Measurements from ENCODE around the gene DDX55. TPM values are rescaled to one million over a fixed set of nuclear protein-coding genes. Genes with fewer than 3 reads are reported as not detected.
"Not testable (repeated sequence)": the region's sequence is repeated elsewhere in the genome, so short reads cannot be mapped to it uniquely, and the experiment has no call there.

DDX55 gene, protein sequence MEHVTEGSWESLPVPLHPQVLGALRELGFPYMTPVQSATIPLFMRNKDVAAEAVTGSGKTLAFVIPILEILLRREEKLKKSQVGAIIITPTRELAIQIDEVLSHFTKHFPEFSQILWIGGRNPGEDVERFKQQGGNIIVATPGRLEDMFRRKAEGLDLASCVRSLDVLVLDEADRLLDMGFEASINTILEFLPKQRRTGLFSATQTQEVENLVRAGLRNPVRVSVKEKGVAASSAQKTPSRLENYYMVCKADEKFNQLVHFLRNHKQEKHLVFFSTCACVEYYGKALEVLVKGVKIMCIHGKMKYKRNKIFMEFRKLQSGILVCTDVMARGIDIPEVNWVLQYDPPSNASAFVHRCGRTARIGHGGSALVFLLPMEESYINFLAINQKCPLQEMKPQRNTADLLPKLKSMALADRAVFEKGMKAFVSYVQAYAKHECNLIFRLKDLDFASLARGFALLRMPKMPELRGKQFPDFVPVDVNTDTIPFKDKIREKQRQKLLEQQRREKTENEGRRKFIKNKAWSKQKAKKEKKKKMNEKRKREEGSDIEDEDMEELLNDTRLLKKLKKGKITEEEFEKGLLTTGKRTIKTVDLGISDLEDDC
- 23.5 and 24.1 TPM in 2 replicates for total RNA-seq (2014; rRNA removed; shearing (Covaris generic); ENCODE audit: low replicate concordance)

- Histone ChIP-seq H3K4me3 (peak within 1 kb of the TSS; percentile 100), H3K27me3 (no peaks in the 10 kb centered on the region), H3K36me3 (peaks cover 63% of the 10 kb centered on the region), H3K9me3 (no peaks in the 10 kb centered on the region)
- DNase-seq = peak; percentile 82
These were observed at the start of gene DDX55 for GRCh38 chr12:123601602-123602489. DDX55 (plus strand) TSS chr12:123602099; CDS start chr12:123602149, 50 bp downstream.

- not testable (repeated sequence) for H3K36me3 ChIP-seq
These were observed 47.8 kb upstream of the DDX55 start for GRCh38 chr12:123554136-123554535.

GRCh38 chr12:123554843-123555242 lies 47.1 kb upstream of the DDX55 start:
- H3K9me3 ChIP-seq, H3K27me3 ChIP-seq, H3K4me3 ChIP-seq, H3K36me3 ChIP-seq, DNase-seq: not testable (repeated sequence)

More at GRCh38 chr12:123554136-123554535, 47.8 kb upstream of the DDX55 start:
- not testable (repeated sequence) for H3K27me3 ChIP-seq, H3K4me3 ChIP-seq, H3K9me3 ChIP-seq, DNase-seq

DNA sequence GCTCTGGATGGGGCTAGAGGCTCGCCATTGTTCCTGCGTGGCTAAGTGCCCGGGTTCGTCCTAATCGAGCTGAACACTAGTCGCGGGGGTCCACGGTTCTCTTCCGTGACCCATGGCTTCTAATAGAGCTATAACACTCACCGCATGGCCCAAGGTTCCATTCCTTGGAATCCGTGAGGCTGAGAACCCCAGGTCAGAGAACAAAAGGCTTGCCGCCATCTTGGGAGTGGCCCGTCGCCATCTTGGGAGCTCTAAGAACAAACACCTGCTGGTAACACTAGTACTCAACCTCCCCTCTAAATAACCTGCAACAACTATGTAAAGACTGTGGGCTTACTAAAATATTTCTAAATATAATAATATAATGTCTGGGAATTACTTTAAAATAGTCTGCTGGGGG lies 43.4 kb upstream of the DDX55 start:
- H3K36me3 ChIP-seq, DNase-seq, H3K27me3 ChIP-seq, H3K4me3 ChIP-seq, H3K9me3 ChIP-seq: not testable (repeated sequence)

- no peaks in the 10 kb centered on the region for H3K9me3 ChIP-seq
- no peak overlapping the region for H3K4me3 ChIP-seq
- H3K27me3 ChIP-seq = no peaks in the 10 kb centered on the region
- no peaks in the 10 kb centered on the region for H3K36me3 ChIP-seq
- DNase-seq = no peak
These were observed 42.4 kb upstream of the DDX55 start for GRCh38 chr12:123559468-123559867.

DNA sequence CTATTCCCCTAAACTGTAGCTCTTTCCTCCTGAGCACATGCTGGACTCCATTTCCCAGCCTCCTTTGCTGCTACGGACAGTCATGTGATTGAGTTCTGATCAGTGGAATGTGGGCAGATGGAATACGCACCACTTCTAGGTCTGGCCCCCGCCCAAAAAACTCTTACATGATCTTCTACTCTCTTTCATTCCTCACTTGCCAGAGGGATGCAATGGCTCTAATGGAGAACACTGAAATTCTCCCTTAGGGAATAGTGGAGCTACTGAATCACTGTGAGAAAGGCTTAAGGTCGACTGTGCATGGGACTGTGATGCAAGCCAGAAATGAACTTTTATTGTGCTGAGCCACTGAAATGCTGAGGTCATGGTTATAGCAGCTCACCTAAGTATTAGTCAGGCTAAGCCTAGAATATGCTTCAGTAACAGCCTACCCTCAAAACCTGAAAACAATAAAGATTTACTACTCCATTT lies 30.5 kb upstream of the DDX55 start:
- peaks cover 4% of the 10 kb centered on the region; the same call in 1 of the 2 replicates for H3K9me3 ChIP-seq
- H3K27me3 ChIP-seq = no peaks in the 10 kb centered on the region
- H3K36me3 ChIP-seq = no peaks in the 10 kb centered on the region; the same call in 1 of the 2 replicates
- DNase-seq = peak; percentile 36
- H3K4me3 ChIP-seq = no peak overlapping the region

DNA sequence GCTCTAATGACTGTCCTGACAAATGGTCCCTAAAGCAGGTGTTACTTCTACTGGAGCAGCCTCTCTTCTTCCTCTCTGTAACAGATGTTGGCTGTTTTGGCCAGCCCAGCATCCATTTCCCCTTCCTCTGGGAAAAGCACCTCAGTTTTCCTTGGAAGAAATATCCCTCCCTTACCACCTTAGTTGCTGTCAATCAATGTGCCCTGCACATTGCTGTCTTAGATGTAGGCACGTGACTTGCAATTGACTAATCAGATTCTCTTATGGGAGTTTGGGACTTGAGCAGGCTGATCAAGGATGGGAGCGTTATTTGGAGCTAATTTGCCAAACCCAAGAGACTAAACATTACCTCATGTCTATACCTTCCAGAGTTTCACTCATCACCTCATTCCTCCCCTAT lies 29.5 kb upstream of the DDX55 start:
- Histone ChIP-seq H3K27me3 (no peaks in the 10 kb centered on the region), H3K4me3 (no peak overlapping the region), H3K36me3 (peaks cover under 1% of the 10 kb centered on the region; the same call in 1 of the 2 replicates), H3K9me3 (peaks cover 4% of the 10 kb centered on the region; the same call in 1 of the 2 replicates)
- DNase-seq = no peak

DNA sequence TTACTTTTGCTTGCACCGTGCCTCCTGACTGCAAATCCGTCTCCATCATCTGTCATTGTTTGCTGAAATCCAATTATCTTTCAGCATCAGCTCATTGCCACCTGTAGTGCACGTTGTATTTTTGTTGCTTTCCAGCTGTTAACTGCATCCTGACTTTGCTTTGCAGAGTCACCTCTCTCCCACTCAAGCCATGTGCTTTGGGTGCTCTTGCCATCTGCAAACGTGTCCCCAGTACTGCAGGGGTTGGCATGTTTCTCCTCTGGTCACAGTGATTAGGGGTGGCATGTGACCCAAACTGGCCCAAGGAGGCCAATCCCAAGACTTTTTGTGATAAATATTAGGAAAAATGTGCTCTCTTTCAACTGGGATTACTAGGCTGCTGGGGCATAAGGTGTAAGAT lies 28.0 kb upstream of the DDX55 start:
- Histone ChIP-seq H3K36me3 (peaks cover 2% of the 10 kb centered on the region; the same call in 1 of the 2 replicates), H3K4me3 (no peak overlapping the region)

DNA sequence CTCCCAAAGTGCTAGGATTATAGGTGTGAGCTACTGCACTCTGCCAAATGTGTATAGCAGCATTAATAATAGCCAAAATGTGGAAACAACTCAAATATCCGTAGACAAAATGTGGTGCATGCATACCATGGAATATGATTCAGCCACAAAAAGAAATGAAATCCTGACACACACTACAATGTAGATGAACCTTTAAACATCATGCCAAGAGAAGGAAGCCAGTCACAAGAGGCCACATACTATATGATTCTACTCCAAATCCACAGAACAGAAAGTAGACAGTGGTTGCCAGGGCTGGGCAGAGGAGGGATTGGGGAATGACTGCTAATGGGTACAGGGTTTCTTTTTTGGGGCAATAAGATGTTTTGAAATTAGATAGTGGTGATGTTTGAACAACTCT lies 25.3 kb upstream of the DDX55 start:
- DNase-seq = no peak
- no peak overlapping the region for H3K4me3 ChIP-seq
- H3K27me3 ChIP-seq = no peaks in the 10 kb centered on the region
- peaks cover 4% of the 10 kb centered on the region; the same call in 1 of the 2 replicates for H3K9me3 ChIP-seq
- H3K36me3 ChIP-seq = peaks cover 2% of the 10 kb centered on the region; the same call in 1 of the 2 replicates

More for the DNA sequence above, 28.0 kb upstream of the DDX55 start:
- Histone ChIP-seq H3K27me3 (no peaks in the 10 kb centered on the region), H3K9me3 (peaks cover 4% of the 10 kb centered on the region; the same call in 1 of the 2 replicates)
- DNase-seq = no peak

GRCh38 chr12:123578243-123578642 lies 23.7 kb upstream of the DDX55 start:
- DNase-seq = no peak
- Histone ChIP-seq H3K9me3 (peaks cover 4% of the 10 kb centered on the region; the same call in 1 of the 2 replicates), H3K36me3 (peaks cover 2% of the 10 kb centered on the region; the same call in 1 of the 2 replicates), H3K27me3 (no peaks in the 10 kb centered on the region), H3K4me3 (no peak overlapping the region)

- not testable (repeated sequence) for H3K9me3 ChIP-seq, H3K27me3 ChIP-seq, H3K36me3 ChIP-seq, H3K4me3 ChIP-seq, DNase-seq
These were observed 23.1 kb upstream of the DDX55 start for GRCh38 chr12:123578829-123579228.

DNA sequence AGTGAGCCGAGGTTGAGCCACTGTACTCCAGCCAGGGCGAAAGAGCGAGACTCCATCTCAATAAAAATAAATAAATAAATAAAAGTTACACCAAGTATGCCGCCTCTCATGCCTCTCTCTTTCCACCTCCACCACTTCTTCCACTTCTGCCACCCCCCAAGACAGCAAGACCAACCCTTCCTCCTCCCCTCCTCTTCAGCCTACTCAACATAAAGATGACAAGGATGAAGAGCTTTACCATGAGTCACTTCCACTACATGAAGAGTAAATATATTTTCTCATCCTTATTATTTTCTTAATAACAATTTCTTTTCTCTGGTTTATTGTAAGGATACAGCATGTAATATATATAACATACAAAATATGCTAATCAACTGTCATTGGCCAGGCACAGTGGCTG lies 21.1 kb upstream of the DDX55 start:
- H3K9me3 ChIP-seq = peaks cover 3% of the 10 kb centered on the region; the same call in 1 of the 2 replicates
- H3K4me3 ChIP-seq = no peak overlapping the region
- no peak for DNase-seq
- H3K36me3 ChIP-seq = peaks cover 2% of the 10 kb centered on the region; the same call in 1 of the 2 replicates
- H3K27me3 ChIP-seq = no peaks in the 10 kb centered on the region

DNA sequence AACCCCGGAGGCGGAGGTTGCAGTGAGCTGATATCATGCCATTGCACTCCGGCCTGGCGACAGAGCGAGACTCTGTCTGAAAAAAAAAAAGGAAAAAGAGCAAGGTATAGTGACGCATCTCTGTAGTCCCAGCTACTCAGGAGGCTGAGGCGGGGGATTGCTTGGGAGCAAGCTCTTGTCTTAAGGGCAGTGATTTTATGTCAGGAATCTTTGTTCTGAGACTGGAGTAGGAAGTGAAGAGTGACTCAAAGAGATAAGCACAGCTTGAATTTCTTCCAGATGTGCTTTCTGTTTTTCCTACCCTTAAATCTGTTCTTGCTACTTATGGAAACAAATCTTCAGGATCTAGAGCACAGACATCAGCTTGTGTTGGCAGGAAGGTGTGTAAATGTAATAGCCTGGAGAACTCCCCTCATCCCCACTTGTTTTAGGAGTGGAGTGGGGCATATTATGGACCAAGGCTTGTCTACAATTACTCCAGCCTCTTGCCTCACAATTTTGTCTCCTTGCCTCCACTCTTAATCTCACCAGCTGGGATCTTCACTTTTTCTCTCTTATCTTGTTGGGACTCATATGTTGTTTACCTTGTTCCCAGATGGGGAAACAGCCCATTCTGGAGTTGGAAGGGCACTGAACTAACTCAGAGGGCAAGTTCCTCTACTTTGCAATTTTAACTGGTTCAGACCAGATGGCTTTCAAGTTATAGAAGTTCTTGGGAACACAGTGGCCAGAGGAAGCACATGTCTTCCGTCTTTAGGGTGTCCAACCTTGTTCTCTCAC lies 10.0 kb upstream of the DDX55 start:
- no peak for DNase-seq
- H3K27me3 ChIP-seq = no peaks in the 10 kb centered on the region
- no peak overlapping the region for H3K4me3 ChIP-seq
- H3K9me3 ChIP-seq = no peaks in the 10 kb centered on the region
- peaks cover 91% of the 10 kb centered on the region for H3K36me3 ChIP-seq

DNA sequence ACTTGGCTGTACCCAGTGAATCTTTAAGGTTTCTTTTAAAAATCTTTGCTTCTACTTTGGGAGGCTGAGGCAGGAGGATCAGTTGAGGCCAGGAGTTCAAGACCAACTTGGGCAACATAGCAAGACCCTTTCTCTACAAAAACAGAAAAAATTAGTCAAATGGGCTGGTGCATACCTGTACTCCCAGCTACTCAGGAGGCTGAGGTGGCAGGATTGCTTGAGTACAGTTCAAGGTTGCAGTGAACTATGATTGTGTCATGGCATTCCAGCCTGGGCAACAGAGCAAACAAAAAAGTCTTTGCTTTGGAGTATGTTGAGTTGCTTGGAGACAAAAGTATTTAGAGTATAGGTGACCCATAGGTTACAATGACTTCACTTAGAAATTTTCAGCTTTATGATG lies 6.2 kb upstream of the DDX55 start:
- Histone ChIP-seq H3K27me3 (no peaks in the 10 kb centered on the region), H3K36me3 (peaks cover 74% of the 10 kb centered on the region), H3K4me3 (no peak overlapping the region), H3K9me3 (no peaks in the 10 kb centered on the region)
- no peak for DNase-seq

GRCh38 chr12:123597100-123597499 lies 4.8 kb upstream of the DDX55 start:
- Histone ChIP-seq H3K36me3 (peaks cover 66% of the 10 kb centered on the region), H3K4me3 (no peak overlapping the region)

DNA sequence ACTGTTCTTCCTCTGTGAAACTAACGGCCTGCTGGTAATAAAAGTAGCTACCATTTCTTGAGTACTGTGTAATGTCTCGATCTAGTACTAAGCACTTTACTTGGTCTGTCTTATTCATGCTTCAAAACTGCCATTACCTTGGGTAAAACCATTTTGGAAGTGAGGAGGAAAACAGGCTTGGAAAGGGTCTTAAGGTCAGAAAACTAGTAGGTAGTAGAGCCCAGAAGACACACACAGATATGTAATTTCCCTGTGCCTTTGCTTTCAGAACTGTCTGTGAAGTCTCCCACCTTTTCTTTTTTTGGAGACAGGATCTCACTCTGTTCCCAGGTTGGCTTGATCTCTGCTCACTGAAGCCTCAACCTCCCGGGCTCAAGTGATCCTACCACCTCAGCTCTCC lies 3.4 kb upstream of the DDX55 start:
- Histone ChIP-seq H3K36me3 (peaks cover 60% of the 10 kb centered on the region), H3K9me3 (no peaks in the 10 kb centered on the region), H3K4me3 (no peak overlapping the region), H3K27me3 (no peaks in the 10 kb centered on the region)
- no peak for DNase-seq

More at GRCh38 chr12:123597100-123597499, 4.8 kb upstream of the DDX55 start:
- Histone ChIP-seq H3K27me3 (no peaks in the 10 kb centered on the region), H3K9me3 (no peaks in the 10 kb centered on the region)
- DNase-seq = no peak
